AG04449 (cell line): ENCODE data around the gene EI24.

Source experiments
- CTCF ChIA-PET: fragments of 350-600 bp; formaldehyde crosslinking; extraction: SDS; loops from one replicate; lab custom pipeline; 2021; ENCODE audit warnings: antibody characterized with exemption; lab: Yijun Ruan, JAX
- POLR2A ChIA-PET: fragments of 400-600, 350-600 bp; formaldehyde crosslinking; extraction: SDS; loops from one replicate; lab custom pipeline; 2020; ENCODE audit warnings: antibody characterized with exemption, inconsistent platforms; lab: Yijun Ruan, JAX
- DNase-seq: peaks from one replicate; pipeline ENCODE4 v3.0.0-alpha.2; 2010; ENCODE audit warnings: low read depth, low spot score
- H3K4me3 ChIP-seq: 2 replicates; pipeline ENCODE4 v1.5.1; 2011; ENCODE audit warnings: low read depth, mild to moderate bottlenecking, control low read depth, low read length
- CTCF ChIP-seq: IDR thresholded peaks from one replicate; pipeline ENCODE4 v1.5.1; 2011; ENCODE audit warnings: mild to moderate bottlenecking, moderate library complexity, low read length, control low read depth, inconsistent platforms; ENCODE audit not compliant: insufficient read depth; ENCODE audit errors: missing control alignments

EI24 gene

GRCh38 chr11:125542709-125543108, 26.6 kb upstream of the EI24 start:
- no peak for DNase-seq
- TF ChIP-seq CTCF, result no peak
- ChIA-PET CTCF (no interaction called here), POLR2A (no interaction called here)
- H3K4me3 ChIP-seq, result no peak overlapping the region

- DNase-seq, result no peak
- ChIA-PET CTCF (no interaction called here), POLR2A (no interaction called here)
- no peak for TF ChIP-seq CTCF
- no peak overlapping the region for H3K4me3 ChIP-seq
These were observed 18.5 kb upstream of the EI24 start for GRCh38 chr11:125550780-125551179.

GRCh38 chr11:125551835-125552342, 17.4 kb upstream of the EI24 start:
- POLR2A ChIA-PET, result no interaction called here
- CTCF ChIA-PET, result no interaction called here
- no peak for DNase-seq
- no peak overlapping the region for H3K4me3 ChIP-seq
- TF ChIP-seq CTCF, result no peak

GRCh38 chr11:125552927-125553326, 16.4 kb upstream of the EI24 start:
- POLR2A ChIA-PET, result no interaction called here
- CTCF ChIA-PET, result no interaction called here
- no peak for TF ChIP-seq CTCF

DNA sequence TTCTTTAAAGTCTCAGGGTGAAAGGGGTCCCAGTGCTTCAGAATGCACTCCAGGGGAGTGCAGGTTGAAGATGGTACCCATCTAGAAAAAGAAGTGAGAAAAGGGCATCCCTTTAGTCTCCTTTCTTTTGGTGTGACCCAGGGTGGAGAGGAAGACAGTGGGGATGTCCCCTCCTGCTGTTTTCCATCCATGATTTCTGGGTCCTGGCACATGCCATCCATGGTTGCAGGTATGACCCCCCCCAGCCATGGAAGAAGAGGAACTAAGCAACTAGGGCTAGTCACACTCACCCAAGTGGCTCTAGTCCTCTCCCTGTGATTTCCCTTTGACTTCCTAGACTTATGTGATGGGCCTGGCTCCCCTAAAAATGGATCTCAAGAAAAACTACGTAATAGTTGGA, 15.9 kb upstream of the EI24 start:
- no peak overlapping the region for H3K4me3 ChIP-seq
- DNase-seq, result no peak
- no peak for TF ChIP-seq CTCF
- ChIA-PET CTCF (no interaction called here), POLR2A (no interaction called here)

More at GRCh38 chr11:125552927-125553326, 16.4 kb upstream of the EI24 start:
- no peak for DNase-seq
- no peak overlapping the region for H3K4me3 ChIP-seq

GRCh38 chr11:125554038-125554437, 15.2 kb upstream of the EI24 start:
- POLR2A ChIA-PET, result no interaction called here
- H3K4me3 ChIP-seq, result no peak overlapping the region
- TF ChIP-seq CTCF, result no peak
- DNase-seq, result no peak
- CTCF ChIA-PET, result no interaction called here
